OCI-LY1 (cell line): Measurements from ENCODE around the gene MLXIP.

Experiments used
- H2AFZ ChIP-seq: fragments of 200-600 bp; sonication (generic), shearing (Covaris generic); 2 replicates; pipeline ENCODE4 v1.6.0; 2014; ENCODE audit warnings: antibody characterized with exemption, mild to moderate bottlenecking, low read length
- H3F3A ChIP-seq: fragments of 200-600 bp; sonication (generic), shearing (Covaris generic); 2 replicates; pipeline ENCODE4 v1.6.0; 2014; ENCODE audit warnings: mild to moderate bottlenecking, antibody characterized with exemption, low read length, moderate library complexity; ENCODE audit not compliant: insufficient read depth
- H3K27ac ChIP-seq: fragments of 200-600 bp; sonication (generic); 2 replicates; pipeline ENCODE4 v1.5.1; 2014; ENCODE audit warnings: low read length, mixed run types, mild to moderate bottlenecking, low read depth; ENCODE audit not compliant: poor library complexity, severe bottlenecking
- H3K27me3 ChIP-seq: fragments of 200-600 bp; sonication (generic); 2 replicates; pipeline ENCODE4 v1.6.0; 2014; ENCODE audit warnings: antibody characterized with exemption, mild to moderate bottlenecking, low read length, moderate library complexity; ENCODE audit not compliant: insufficient read depth
- H3K36me3 ChIP-seq: fragments of 200-600 bp; sonication (generic); 2 replicates; pipeline ENCODE4 v1.6.1; 2014; ENCODE audit warnings: mild to moderate bottlenecking, antibody characterized with exemption, low read length, moderate library complexity, mixed read lengths; ENCODE audit not compliant: insufficient read depth
- H3K4me1 ChIP-seq: fragments of 200-600 bp; sonication (generic); 2 replicates; pipeline ENCODE4 v1.5.1; 2014; ENCODE audit warnings: mild to moderate bottlenecking, low read length, moderate library complexity; ENCODE audit not compliant: insufficient read depth, severe bottlenecking
- H3K4me2 ChIP-seq: fragments of 200-600 bp; sonication (generic), shearing (Covaris generic); 2 replicates; pipeline ENCODE4 v1.6.1; 2014; ENCODE audit warnings: low read length
- H3K4me3 ChIP-seq: fragments of 200-600 bp; sonication (generic); 2 replicates; pipeline ENCODE4 v1.5.1; 2014; ENCODE audit warnings: low read length, low read depth, mild to moderate bottlenecking, mixed read lengths; ENCODE audit not compliant: poor library complexity, severe bottlenecking
- H3K79me2 ChIP-seq: fragments of 200-600 bp; shearing (Covaris generic); 2 replicates; pipeline ENCODE4 v1.6.1; 2016; ENCODE audit warnings: mixed run types, low read length, mixed read lengths; ENCODE audit not compliant: insufficient read depth
- H3K9ac ChIP-seq: fragments of 200-600 bp; sonication (generic), shearing (Covaris generic); 2 replicates; pipeline ENCODE4 v1.6.1; 2014; ENCODE audit warnings: mild to moderate bottlenecking, low read length, mixed read lengths
- H3K9me2 ChIP-seq: fragments of 200-600 bp; sonication (generic), shearing (Covaris generic); 2 replicates; pipeline ENCODE4 v1.6.1; 2014; ENCODE audit warnings: low read depth, mild to moderate bottlenecking, low read length, mixed read lengths
- H3K9me3 ChIP-seq: fragments of 200-600 bp; shearing (Covaris generic); 2 replicates; pipeline ENCODE4 v1.6.1; 2014; ENCODE audit warnings: low read length, mixed read lengths
- H4K20me1 ChIP-seq: fragments of 200-600 bp; sonication (generic), shearing (Covaris generic); 2 replicates; pipeline ENCODE4 v1.6.0; 2016; ENCODE audit warnings: mild to moderate bottlenecking, low read length; ENCODE audit not compliant: insufficient read depth
- CTCF ChIP-seq: fragments of 200-600 bp; sonication (generic), shearing (Covaris generic); IDR thresholded peaks from 2 replicates; pipeline ENCODE4 v1.5.1; 2017; ENCODE audit warnings: mild to moderate bottlenecking, antibody characterized with exemption, low read length, moderate library complexity, mixed read lengths
- EZH2 ChIP-seq: fragments of 200-600 bp; sonication (generic), shearing (Covaris generic); IDR thresholded peaks from 2 replicates; pipeline ENCODE4 v1.8.0; 2017; ENCODE audit warnings: borderline replicate concordance, mixed run types, mild to moderate bottlenecking, antibody characterized with exemption, low read length, moderate library complexity, mixed read lengths

The MLXIP gene

GRCh38 chr12:122135437-122136031, 57.0 kb downstream of the MLXIP start:
- no peaks in the 10 kb centered on the region for H4K20me1 ChIP-seq
- H3K4me2 ChIP-seq = no peak overlapping the region
- H3F3A ChIP-seq = no peaks in the 10 kb centered on the region
- peaks cover 6% of the 10 kb centered on the region for H3K4me1 ChIP-seq
- H3K9ac ChIP-seq = no peak overlapping the region
- peaks cover 13% of the 10 kb centered on the region; the same call in 1 of the 2 replicates for H3K36me3 ChIP-seq
- TF ChIP-seq CTCF = no peak
- TF ChIP-seq EZH2 = no peak
- no peaks in the 10 kb centered on the region for H3K79me2 ChIP-seq
- no peaks in the 10 kb centered on the region for H3K27me3 ChIP-seq
- no peak overlapping the region for H2AFZ ChIP-seq
- H3K9me2 ChIP-seq = no peaks in the 10 kb centered on the region
- no peak overlapping the region for H3K4me3 ChIP-seq
- no peaks in the 10 kb centered on the region for H3K9me3 ChIP-seq
- no peak overlapping the region for H3K27ac ChIP-seq

GRCh38 chr12:122137229-122137628, 58.7 kb downstream of the MLXIP start:
- Histone ChIP-seq H3K9me2 (no peaks in the 10 kb centered on the region), H3K4me2 (peak overlapping the region; percentile 31; the same call in 1 of the 2 replicates), H3K27ac (no peak overlapping the region), H3K4me3 (no peak overlapping the region), H3K36me3 (peaks cover 18% of the 10 kb centered on the region), H3F3A (no peaks in the 10 kb centered on the region), H3K79me2 (no peaks in the 10 kb centered on the region), H2AFZ (no peak overlapping the region), H3K9me3 (no peaks in the 10 kb centered on the region), H3K9ac (no peak overlapping the region), H3K4me1 (peaks cover 6% of the 10 kb centered on the region), H4K20me1 (no peaks in the 10 kb centered on the region), H3K27me3 (no peaks in the 10 kb centered on the region)
- no peak for TF ChIP-seq EZH2
- peak; percentile 74 for TF ChIP-seq CTCF

GRCh38 chr12:122137681-122138080, 59.1 kb downstream of the MLXIP start:
- no peaks in the 10 kb centered on the region for H4K20me1 ChIP-seq
- H3K4me2 ChIP-seq = peak overlapping the region; percentile 31; the same call in 1 of the 2 replicates
- TF ChIP-seq EZH2 (no peak), CTCF (no peak)
- no peak overlapping the region for H3K9ac ChIP-seq
- H3K9me2 ChIP-seq = no peaks in the 10 kb centered on the region
- H3K79me2 ChIP-seq = no peaks in the 10 kb centered on the region
- H3K4me3 ChIP-seq = no peak overlapping the region
- no peaks in the 10 kb centered on the region for H3K27me3 ChIP-seq
- no peak overlapping the region for H2AFZ ChIP-seq
- no peaks in the 10 kb centered on the region for H3K9me3 ChIP-seq
- peaks cover 6% of the 10 kb centered on the region for H3K4me1 ChIP-seq
- no peak overlapping the region for H3K27ac ChIP-seq
- H3F3A ChIP-seq = no peaks in the 10 kb centered on the region
- peaks cover 20% of the 10 kb centered on the region for H3K36me3 ChIP-seq
